SH-SY5Y (cell line): Measurements from ENCODE around the gene TBKBP1.

Experiments used
- GATA2 ChIP-seq: IDR thresholded peaks from 2 replicates; pipeline ENCODE4 v1.6.1; 2011; ENCODE audit warnings: mild to moderate bottlenecking, low read depth, low read length
- GATA3 ChIP-seq: IDR thresholded peaks from 2 replicates; pipeline ENCODE4 v1.6.1; 2011; ENCODE audit warnings: low read depth, mild to moderate bottlenecking, low read length, moderate library complexity

The TBKBP1 gene

DNA sequence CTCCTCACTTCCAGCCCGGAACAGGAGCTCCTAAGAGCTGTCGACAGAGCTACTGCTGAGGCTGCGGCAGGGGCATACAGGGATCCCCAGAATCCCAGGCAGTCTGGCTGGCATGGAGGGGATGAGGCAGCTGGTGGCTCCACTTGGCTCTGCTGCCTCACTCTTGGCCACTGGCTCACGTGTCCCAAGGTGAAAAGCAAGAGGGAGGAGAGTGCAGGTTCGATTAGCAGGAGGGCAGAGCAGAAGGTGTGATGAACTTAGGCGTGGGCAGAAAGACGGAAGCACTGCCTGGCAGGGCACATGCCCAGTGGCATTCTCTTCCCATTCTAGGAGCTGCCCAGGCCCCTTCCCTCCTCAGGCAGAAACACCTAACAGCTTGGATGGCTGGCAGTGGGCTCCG lies 27.8 kb downstream of the TBKBP1 start:
- TF ChIP-seq GATA3 (no peak), GATA2 (no peak)

DNA sequence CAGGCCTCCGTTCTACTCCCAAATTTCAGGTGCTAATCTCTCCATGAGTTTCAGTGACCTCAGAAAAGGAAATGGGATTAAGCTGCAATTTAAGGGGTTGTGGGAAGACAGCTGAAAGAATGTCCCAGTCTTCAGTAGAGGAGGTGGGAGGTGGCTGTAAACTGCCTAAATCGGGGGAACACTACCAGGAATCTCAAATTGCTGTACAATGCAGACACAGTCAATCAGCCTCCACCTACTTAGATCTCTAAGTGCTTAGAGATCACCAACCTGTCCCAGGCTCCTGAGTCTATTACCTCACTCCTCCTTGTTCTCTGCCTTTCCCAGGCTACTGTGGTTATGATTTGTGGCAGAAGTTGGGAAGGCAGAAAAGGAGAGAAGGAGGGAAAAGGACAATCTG lies 30.7 kb downstream of the TBKBP1 start:
- TF ChIP-seq GATA3 (no peak), GATA2 (no peak)

GRCh38 chr17:47725446-47726111 lies 31.6 kb downstream of the TBKBP1 start:
- TF ChIP-seq GATA3, result no peak
- TF ChIP-seq GATA2, result no peak

DNA sequence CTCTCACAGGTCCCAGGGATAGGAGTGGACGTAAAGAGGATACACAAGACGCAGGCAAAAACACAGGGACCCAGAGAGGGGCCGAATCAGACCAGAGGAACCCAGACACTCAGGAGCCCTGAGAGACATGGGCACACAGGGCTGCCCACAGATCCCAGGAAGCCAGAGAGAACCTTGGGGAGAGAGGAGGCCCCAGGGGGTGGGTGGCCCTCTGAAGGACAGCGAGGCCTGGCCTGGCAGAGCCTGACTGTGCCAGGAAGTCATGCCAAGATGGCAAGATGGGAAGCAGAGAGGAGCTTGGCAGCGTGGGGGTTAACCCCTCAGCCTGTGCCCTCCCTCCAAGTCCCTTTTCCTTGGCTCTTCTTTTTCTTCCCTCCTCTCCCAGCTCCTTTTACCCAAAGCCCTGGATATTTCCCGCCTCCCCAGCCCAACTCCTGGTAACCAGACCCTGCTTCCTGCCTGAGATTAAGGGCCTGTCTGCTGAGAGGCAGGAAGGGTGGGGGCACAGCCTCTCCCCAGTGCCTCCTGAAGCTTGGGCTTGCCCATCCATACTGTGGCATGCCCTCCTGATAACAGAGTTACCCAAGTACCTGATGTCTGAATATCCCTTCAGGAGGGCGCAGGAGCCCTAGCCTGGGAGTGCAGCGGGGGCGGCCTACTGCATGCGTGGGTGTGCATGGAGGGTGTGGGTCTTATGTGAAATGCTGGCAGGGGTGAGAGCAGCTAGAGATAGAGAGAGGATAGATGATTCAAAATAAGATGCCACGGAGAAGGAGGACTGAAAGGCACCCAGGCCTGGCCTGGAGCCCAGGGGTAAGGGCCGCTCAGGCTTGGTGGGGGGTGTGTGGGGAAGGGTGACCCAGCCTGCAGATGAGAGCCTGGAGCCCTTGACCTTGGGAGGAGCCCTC lies 33.1 kb downstream of the TBKBP1 start:
- TF ChIP-seq GATA2, result 0 out of 2 replicates have a peak, but pooled peaks have one; percentile 18
- no peak for TF ChIP-seq GATA3

GRCh38 chr17:47727704-47728036 lies 33.7 kb downstream of the TBKBP1 start:
- TF ChIP-seq GATA3 (no peak), GATA2 (no peak)

GRCh38 chr17:47728214-47728877 lies 34.4 kb downstream of the TBKBP1 start:
- TF ChIP-seq GATA2, result no peak
- no peak for TF ChIP-seq GATA3

- TF ChIP-seq GATA3 (no peak), GATA2 (no peak)
Measured at GRCh38 chr17:47729476-47729875, 35.5 kb downstream of the TBKBP1 start.

DNA sequence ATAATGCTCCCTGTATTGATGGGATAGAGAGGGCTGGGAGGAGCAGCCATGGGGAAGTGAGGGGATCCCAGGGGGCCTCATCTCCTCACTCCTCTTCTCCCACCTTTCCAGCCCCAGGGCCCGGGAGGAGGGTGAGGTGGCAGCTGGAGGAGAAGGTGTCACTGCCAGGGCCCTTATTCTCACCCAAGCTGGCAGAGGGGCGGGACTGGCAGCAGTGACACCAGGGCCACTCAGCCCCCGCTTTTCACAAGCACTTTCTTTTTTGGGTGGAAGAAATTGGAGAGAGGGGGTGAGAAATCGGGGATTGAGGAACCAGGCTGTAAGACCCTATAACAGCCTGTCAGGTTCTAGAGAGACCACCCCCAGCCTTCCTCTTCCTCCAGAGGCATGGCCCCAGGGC lies 36.7 kb downstream of the TBKBP1 start:
- TF ChIP-seq GATA3 (no peak), GATA2 (no peak)

- no peak for TF ChIP-seq GATA2
- TF ChIP-seq GATA3, result no peak
Measured at GRCh38 chr17:47731396-47731795, 37.4 kb downstream of the TBKBP1 start.

- TF ChIP-seq GATA2, result no peak
- TF ChIP-seq GATA3, result no peak
Measured at GRCh38 chr17:47732399-47733046, 38.6 kb downstream of the TBKBP1 start.

GRCh38 chr17:47733047-47733673 lies 39.2 kb downstream of the TBKBP1 start, which contains the start of gene TBX21:
TBX21 (plus strand) TSS chr17:47733236; CDS start chr17:47733455, 219 bp downstream.
- no peak for TF ChIP-seq GATA2
- TF ChIP-seq GATA3, result no peak

DNA sequence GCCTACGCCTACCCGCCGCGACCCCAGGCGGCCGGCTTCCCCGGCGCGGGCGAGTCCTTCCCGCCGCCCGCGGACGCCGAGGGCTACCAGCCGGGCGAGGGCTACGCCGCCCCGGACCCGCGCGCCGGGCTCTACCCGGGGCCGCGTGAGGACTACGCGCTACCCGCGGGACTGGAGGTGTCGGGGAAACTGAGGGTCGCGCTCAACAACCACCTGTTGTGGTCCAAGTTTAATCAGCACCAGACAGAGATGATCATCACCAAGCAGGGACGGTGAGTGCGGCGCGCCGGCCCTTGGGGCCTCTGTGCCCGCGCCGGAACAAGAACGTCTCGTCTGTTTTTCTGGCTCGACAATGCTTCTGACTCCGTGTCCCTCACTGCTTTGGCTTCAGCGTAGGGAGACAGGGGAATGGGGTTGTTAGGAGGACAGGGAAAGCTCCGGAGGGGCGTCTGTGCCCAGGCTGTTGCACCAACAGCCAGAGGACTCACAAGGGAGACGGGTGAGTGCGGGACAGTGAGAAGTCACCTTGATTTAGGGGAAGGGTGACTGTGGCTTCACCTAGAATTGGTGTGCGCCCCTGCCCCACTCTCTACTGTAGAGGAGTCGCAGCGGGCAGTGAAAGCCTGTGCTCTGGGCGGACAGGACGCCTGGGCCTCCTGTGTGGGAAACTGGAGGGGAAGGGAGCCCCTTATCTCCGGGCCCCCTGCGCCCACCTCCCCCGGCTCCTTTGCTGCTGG lies 39.9 kb downstream of the TBKBP1 start:
- TF ChIP-seq GATA3 (no peak), GATA2 (no peak)

- no peak for TF ChIP-seq GATA3
- no peak for TF ChIP-seq GATA2
Measured at GRCh38 chr17:47735139-47735464, 41.1 kb downstream of the TBKBP1 start.
